ENCODE data around the gene SLC39A5.

Gene SLC39A5

GRCh38 chr12:56216461-56216860 is 13.4 kb upstream of the SLC39A5 start:
- DNase-seq: no peak

- no peak for DNase-seq
Measured at GRCh38 chr12:56219840-56220239, 10.0 kb upstream of the SLC39A5 start.

DNA sequence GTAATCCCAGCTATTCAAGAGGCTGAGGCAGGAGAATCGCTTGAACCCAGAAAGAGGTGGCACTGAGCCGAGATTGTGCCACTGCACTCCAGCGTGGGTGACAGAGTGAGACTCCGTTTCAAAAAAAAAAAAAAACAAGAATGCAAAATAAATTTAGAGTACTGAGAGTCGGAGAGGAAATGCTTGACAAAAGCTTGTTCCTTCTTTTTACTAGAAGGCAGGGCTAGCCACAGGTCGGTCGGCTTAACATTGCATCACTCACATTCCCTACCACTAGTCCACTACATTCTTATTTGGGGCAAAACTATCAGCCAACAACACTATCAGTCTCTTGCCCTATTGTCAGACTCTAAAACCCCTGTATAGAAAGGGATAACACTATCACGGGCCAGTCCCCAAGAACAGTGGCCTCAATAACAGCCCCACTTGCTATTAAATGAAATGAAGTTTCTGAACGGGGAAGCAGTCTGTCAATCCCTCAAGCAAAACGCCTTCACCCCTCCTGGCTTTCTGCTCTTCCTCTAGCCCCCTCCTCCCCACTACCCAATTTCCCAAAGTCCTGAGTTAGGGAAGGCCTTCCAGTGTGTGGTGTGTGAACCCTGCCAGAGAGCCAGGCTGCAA is 9.1 kb upstream of the SLC39A5 start:
- peak; percentile 11 for DNase-seq

- no peak for DNase-seq
Measured at GRCh38 chr12:56221232-56221756, 8.6 kb upstream of the SLC39A5 start.

DNA sequence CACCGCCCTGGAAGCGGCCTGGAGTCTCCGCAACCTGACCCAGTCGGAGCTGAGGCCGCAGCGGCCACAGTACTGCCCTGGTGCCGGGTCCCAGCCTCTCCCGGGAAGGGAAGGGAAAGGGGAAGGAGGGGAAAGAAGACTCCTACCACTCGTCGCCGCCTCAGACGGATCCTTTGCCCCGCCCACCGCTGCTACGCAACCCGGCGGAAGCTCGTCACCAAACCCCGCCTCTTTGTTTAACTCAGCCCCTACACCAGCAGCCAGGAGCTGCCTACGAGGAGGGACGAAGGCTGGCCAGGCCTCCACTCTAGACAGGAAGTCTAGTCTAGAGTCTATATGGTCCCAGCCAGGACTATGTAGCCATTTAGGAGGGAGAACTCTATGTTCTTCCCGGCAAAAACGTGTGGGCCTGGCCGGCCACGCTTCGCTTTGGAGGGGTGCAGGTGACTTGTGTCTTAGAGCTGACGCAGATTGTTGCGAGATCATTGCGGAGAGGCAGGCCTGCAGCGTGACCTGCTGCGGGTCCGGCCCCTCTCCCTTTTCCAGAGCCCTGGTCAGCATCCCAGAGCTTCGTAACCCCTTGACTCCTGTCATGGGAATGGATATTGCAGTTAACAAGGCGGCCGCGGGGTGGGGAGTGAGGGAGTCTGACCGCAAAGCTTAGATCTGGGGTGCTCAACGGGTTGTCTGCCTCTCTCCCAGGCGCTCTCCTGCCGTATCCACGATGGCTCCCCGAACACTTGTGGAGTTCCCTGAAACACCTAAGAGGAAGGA is 7.9 kb upstream of the SLC39A5 start, which contains the start of gene RNF41:
Gene RNF41, minus strand, starts transcription at position 166 of the 774 bp plus-strand sequence. CDS start 7,875 bp downstream, outside the sequence.
- peak; percentile 95 for DNase-seq

- peak; percentile 4 for DNase-seq
Measured at GRCh38 chr12:56222531-56222895, 7.3 kb upstream of the SLC39A5 start.

DNA sequence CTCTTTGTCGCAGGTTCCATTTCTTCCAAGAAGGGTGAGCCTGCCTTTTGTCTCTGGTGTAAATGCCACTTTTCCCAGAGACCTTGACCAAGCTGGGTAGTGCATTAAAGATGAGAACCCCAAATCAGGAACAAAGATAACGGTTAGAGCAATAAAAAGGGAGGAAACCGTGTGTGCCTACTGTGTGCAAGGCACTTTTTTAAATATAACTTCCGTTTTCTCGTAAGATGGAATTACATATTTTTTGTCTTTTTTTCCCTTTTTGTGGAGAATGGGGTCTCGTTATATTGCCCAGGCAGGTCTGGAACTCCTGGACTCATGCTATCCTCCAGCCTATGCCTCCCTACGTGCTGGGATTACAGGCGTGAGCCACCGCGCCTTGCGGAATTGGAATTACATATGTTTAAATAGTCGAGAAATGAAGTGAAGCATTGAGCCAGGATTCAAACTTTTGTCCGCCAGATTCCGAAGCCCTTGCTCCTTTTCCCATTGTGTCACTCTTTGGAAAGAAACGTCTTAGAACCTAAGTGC is 6.2 kb upstream of the SLC39A5 start:
- DNase-seq: no peak

- DNase-seq: peak; percentile 94
Measured at GRCh38 chr12:56224102-56224701, 5.6 kb upstream of the SLC39A5 start, which contains the start of gene NABP2. TSS of gene NABP2 (plus strand) at chr12:56224342. CDS start at chr12:56224857, 515 bp downstream.

GRCh38 chr12:56224954-56225353 is 4.9 kb upstream of the SLC39A5 start:
- DNase-seq: no peak

GRCh38 chr12:56229082-56229481 is 769 bp upstream of the SLC39A5 start:
- DNase-seq: no peak

DNA sequence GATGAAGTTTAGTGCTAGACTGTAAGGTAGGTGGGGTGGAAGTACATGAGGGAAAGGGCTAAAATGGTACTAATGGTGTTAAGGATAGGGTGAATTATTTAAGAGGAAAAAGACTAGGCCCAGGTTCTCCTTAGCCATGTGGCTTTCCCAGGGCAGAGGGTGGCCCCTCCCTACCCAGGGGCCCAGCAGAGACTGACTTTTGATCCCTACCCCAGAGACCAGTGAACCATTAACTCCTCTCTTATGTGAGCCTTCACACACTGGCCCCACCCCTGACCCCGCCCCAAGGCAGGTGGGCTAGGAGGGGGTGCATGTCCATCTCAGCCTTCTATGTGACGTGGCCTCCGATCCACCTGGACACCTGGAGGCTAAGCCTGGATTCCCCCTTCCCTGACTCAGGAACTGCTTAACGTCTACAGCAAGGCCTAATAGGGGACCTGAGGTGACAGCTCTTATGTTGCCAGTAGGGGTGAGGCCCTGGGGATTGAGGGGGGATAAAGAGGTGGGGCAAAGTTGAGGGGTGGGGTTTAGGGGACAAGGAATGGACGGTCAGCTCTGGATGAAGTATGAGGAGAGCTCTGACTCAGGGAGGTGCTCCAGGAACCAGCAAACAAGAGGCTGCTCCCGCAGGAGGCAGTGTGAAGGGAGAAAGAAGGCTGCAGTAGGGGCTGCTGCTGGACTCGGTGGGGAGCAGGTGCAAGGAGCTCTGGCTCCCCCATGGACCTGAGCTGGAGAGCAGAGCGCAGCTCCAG is 757 bp downstream of the SLC39A5 start:
- DNase-seq: no peak

- no peak for DNase-seq
Measured at GRCh38 chr12:56231184-56231582, 1.3 kb downstream of the SLC39A5 start.

DNA sequence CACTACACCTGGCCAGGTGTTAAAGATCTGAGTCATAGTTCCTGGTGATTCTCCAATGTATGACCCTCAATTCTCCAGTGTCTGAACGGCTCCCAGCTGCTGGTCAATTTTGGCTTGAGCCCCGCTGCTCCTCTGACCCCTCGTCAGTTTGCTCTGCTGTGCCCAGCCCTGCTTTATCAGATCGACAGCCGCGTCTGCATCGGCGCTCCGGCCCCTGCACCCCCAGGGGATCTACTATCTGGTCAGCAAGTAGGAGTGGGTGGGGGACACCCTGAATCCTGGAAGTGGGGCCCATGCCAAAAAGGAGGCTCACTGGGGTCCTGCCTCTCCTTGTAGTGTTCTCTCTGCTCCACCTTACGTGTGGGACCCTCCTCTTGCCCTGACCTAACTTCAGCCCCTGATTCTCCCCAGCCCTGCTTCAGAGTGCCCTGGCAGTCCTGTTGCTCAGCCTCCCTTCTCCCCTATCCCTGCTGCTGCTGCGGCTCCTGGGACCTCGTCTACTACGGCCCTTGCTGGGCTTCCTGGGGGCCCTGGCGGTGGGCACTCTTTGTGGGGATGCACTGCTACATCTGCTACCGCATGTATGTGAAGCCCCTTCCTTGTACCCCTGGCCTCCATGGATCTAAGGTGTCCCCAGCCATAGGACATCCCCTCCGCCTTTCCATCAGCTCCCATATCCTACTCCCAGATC is 5.0 kb downstream of the SLC39A5 start:
- no peak for DNase-seq

DNA sequence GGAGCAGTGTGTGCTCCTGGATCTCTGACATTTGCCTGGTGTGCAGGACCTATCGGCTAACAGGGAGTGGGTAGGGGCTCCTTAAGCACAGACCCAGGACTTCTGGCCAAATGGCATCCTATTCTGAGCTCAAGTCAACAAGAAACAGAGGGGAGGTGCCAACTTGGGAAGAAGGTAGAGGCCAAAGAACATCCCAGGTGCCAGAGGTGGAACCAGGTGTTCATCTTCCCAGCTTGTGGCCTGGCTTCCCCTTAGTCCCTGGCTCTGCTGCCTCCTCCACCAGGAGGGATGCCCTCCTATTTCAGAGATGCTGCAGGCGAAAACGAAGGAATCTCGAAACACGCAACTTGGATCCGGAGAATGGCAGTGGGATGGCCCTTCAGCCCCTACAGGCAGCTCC is 6.2 kb downstream of the SLC39A5 start:
- DNase-seq: no peak

DNA sequence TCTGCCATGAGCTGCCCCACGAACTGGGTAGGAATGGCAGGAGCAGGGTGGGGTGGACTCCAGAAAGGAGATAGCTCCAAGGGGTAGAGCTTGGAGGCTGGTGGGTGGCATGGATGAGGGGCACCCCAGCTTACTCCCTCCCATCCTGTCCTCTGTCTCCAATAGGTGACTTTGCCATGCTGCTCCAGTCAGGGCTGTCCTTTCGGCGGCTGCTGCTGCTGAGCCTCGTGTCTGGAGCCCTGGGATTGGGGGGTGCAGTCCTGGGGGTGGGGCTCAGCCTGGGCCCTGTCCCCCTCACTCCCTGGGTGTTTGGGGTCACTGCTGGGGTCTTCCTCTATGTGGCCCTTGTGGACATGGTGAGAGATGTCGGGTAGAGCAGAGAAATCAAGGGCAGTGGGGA is 7.1 kb downstream of the SLC39A5 start:
- DNase-seq: no peak

DNA sequence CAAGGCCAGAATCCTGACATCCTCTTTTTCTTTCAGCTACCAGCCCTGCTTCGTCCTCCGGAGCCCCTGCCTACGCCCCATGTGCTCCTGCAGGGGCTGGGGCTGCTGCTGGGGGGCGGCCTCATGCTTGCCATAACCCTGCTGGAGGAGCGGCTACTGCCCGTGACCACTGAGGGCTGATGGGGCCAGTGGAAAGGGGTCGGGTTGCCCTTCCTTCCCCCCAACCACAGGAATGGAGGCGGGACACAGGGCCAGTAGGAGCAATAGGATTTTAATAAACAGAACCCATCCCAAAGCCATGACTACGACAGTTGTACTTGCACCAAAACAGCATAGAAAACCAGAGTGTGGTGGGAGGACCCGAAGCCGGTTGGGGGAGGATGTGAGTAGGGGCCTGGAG is 7.7 kb downstream of the SLC39A5 start:
- DNase-seq: no peak

DNA sequence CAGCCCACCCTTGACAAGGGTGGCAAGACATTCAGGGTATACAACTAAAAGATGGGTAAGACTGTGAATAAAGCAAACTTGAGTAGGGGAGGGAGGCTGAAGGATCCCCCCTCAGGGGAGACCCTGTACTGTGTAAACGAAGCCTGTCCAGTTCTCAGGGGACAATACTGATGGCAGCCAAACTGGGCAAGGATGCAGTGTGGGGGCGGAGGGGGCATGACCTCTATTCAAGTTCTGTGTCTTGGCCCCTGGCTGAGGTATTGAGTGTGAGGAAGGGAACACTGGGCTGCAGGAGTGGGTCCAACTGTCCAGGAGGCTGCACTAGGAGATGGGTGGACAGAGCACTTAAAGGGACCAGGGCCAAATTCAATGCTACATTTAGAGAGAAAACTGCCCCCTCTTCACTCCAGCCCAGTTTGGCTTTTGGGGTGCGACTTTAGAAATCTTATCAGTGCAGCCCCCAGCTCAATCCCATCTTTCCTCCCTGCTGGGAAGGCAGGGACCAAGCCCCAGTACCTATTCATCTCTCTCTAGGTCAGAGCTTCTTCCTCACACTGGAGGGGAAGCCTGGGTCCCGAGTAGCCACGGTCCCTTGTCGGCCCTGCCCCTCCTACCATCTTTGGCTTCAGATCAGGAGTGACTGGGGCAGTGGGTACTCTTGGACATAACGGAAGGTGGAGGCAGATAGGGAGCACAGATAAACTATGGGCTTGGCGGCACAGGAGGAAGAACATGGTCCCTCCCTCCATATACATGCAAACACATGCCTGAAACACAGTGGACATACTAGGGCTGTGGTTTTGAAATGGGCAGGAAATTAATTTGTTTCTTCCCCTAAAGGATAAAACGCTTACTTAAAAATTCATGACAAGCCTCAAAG is 11.8 kb downstream of the SLC39A5 start:
- no peak for DNase-seq

- DNase-seq: no peak
Measured at GRCh38 chr12:56242986-56243385, 13.1 kb downstream of the SLC39A5 start.

DNA sequence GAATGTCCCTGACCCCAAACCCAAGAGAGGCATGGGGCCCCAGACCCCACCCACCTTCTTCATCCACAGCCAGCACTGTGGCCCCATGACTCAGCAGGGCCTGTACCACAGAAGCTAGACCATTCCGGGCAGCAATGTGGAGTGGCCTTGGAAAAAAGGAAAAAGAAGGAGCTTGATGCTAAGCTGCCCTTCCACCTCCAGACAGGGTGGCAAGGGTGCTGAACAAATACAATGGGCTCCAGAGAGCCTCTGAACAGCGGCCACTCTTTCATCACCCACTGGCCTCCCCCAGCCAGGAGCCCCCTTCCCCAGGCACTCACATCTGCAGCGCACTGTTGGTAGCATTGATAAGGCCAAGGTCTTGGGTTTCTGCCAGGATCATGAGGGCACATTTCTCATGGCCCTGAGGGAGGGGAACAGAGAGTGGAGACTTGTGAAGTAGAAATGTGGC is 13.9 kb downstream of the SLC39A5 start:
- no peak for DNase-seq

DNA sequence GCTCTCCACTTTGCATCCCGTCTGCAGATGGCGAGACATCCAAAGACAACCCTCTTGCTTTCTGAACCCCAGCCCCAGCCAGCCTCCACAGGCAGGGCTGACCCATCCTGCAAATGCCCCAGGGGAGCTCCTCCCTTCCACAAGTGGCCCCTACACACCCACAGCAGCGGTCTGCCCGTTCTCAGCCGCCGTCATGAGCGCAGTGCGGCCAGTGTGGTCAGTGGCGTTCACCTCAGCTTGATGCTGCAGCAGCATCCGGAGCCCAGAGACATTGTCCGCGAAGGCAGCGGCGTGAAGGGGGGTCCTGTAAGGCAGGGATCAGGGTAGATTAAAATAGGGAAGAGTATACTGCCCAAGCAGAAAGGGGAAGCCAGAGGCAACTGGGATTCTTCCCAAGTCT is 14.6 kb downstream of the SLC39A5 start:
- no peak for DNase-seq

- no peak for DNase-seq
Measured at GRCh38 chr12:56247923-56248322, 18.1 kb downstream of the SLC39A5 start.

Measured in CD4-positive, alpha-beta T cell treated with Interleukin-17A for 1 hour (primary cell).